ENCODE measurements around the gene SEZ6L2.
"Not testable (repeated sequence)": the region's sequence is repeated elsewhere in the genome, so short reads cannot be mapped to it uniquely, and the experiment has no call there.

The SEZ6L2 gene

GRCh38 chr16:29881050-29881449 lies 18.3 kb downstream of the SEZ6L2 start:
- no peak for DNase-seq

- no peak for DNase-seq
These were observed 21.2 kb downstream of the SEZ6L2 start for GRCh38 chr16:29878172-29878571.

GRCh38 chr16:29877266-29877961 lies 21.9 kb downstream of the SEZ6L2 start:
- peak; percentile 53 for DNase-seq

- DNase-seq = no peak
These were observed 22.6 kb downstream of the SEZ6L2 start for GRCh38 chr16:29876594-29877249.

GRCh38 chr16:29876217-29876593 lies 23.1 kb downstream of the SEZ6L2 start:
- no peak for DNase-seq

GRCh38 chr16:29875206-29875605 lies 24.1 kb downstream of the SEZ6L2 start:
- no peak for DNase-seq

- DNase-seq = no peak
These were observed 26.0 kb downstream of the SEZ6L2 start for GRCh38 chr16:29873319-29873718.

- no peak for DNase-seq
These were observed 27.4 kb downstream of the SEZ6L2 start for GRCh38 chr16:29871822-29872546.

GRCh38 chr16:29869067-29869466 lies 30.3 kb downstream of the SEZ6L2 start:
- DNase-seq = not testable (repeated sequence)

- no peak for DNase-seq
These were observed 30.8 kb downstream of the SEZ6L2 start for GRCh38 chr16:29868396-29869009.

GRCh38 chr16:29864205-29864604 lies 35.1 kb downstream of the SEZ6L2 start:
- DNase-seq = no peak

GRCh38 chr16:29863669-29863984 lies 35.7 kb downstream of the SEZ6L2 start:
- no peak for DNase-seq

GRCh38 chr16:29862884-29863668 lies 36.3 kb downstream of the SEZ6L2 start, which contains the start of gene CDIPT:
Gene CDIPT (minus strand): TSS chr16:29863226. CDS start chr16:29862857, 369 bp downstream.
- DNase-seq = peak; percentile 97

- peak; percentile 13 for DNase-seq
These were observed 36.9 kb downstream of the SEZ6L2 start for GRCh38 chr16:29862383-29862883.

GRCh38 chr16:29860218-29860617 lies 39.1 kb downstream of the SEZ6L2 start:
- DNase-seq = no peak

- DNase-seq = no peak
These were observed 40.4 kb downstream of the SEZ6L2 start for GRCh38 chr16:29858974-29859373.

GRCh38 chr16:29858149-29858849 lies 41.1 kb downstream of the SEZ6L2 start:
- DNase-seq = no peak

GRCh38 chr16:29857133-29857760 lies 42.1 kb downstream of the SEZ6L2 start:
- peak; percentile 28 for DNase-seq

- no peak for DNase-seq
These were observed 44.7 kb downstream of the SEZ6L2 start for GRCh38 chr16:29854520-29855100.

GRCh38 chr16:29852654-29853053 lies 46.7 kb downstream of the SEZ6L2 start:
- peak; percentile 79 for DNase-seq

GRCh38 chr16:29850998-29851397 lies 48.4 kb downstream of the SEZ6L2 start:
- DNase-seq = no peak
